ENCODE measurements around the gene IQCB1. TPM values are rescaled to one million over a fixed set of nuclear protein-coding genes. Genes with fewer than 3 reads are reported as not detected.

IQCB1 gene
- total and polyA plus RNA-seq, 2 experiments from 2014 or later, result 28.8 to 39.0 TPM

GRCh38 chr3:121800906-121801305, 34.0 kb downstream of the IQCB1 start:
- no peaks in the 10 kb centered on the region for H3K36me3 ChIP-seq (ENCODE audit: insufficient read depth)
- H3K4me3 Mint-ChIP-seq, result no peak overlapping the region
- no peaks in the 10 kb centered on the region for H4K20me1 ChIP-seq (replicated peaks; ENCODE audit: insufficient read depth)
- H3K27ac ChIP-seq (ENCODE audit: low read depth), result no peak overlapping the region
- H3F3A ChIP-seq (replicated peaks; ENCODE audit: low read depth), result no peaks in the 10 kb centered on the region
- no peaks in the 10 kb centered on the region for H3K9me3 Mint-ChIP-seq
- TF ChIP-seq POLR2AphosphoS5 (IDR thresholded peaks at IDR 0.05; ENCODE audit: low read depth) (no peak), ETS1 (IDR thresholded peaks at IDR 0.05) (no peak)
- no peaks in the 10 kb centered on the region for H3K4me1 ChIP-seq (ENCODE audit: insufficient read depth)
- H3K4me1 Mint-ChIP-seq, result no peaks in the 10 kb centered on the region
- H2AFZ ChIP-seq, result no peak overlapping the region
- H3K27me3 Mint-ChIP-seq (ENCODE audit: insufficient read depth, low read depth, poor library complexity), result no peaks in the 10 kb centered on the region
- H3K9me2 ChIP-seq (ENCODE audit: insufficient read depth), result no peaks in the 10 kb centered on the region
- ATAC-seq, result no peak
- H3K36me3 Mint-ChIP-seq (ENCODE audit: low read depth), result peaks cover 11% of the 10 kb centered on the region; the same call in 1 of the 3 replicates
- H3K79me2 ChIP-seq (replicated peaks; ENCODE audit: insufficient read depth), result no peaks in the 10 kb centered on the region
- H3K4me3 ChIP-seq, result no peak overlapping the region
- no peaks in the 10 kb centered on the region for H3K27me3 ChIP-seq (ENCODE audit: insufficient read depth)
- H3K4me2 ChIP-seq, result no peak overlapping the region
- no peak for DNase-seq (ENCODE audit: low spot score)
- no peak overlapping the region for H3K27ac Mint-ChIP-seq

GRCh38 chr3:121796970-121797369, 37.9 kb downstream of the IQCB1 start:
- Mint-ChIP-seq H3K4me1 (no peaks in the 10 kb centered on the region), H3K27me3 (ENCODE audit: insufficient read depth, low read depth, poor library complexity) (no peaks in the 10 kb centered on the region), H3K27ac (no peak overlapping the region), H3K4me3 (no peak overlapping the region), H3K36me3 (ENCODE audit: low read depth) (peaks cover 8% of the 10 kb centered on the region; the same call in 2 of the 3 replicates), H3K9me3 (no peaks in the 10 kb centered on the region)
- Histone ChIP-seq H3K27me3 (ENCODE audit: insufficient read depth) (no peaks in the 10 kb centered on the region), H2AFZ (no peak overlapping the region), H3K27ac (ENCODE audit: low read depth) (no peak overlapping the region), H3K4me2 (no peak overlapping the region), H3K4me3 (no peak overlapping the region), H3F3A (replicated peaks; ENCODE audit: low read depth) (no peaks in the 10 kb centered on the region), H3K4me1 (ENCODE audit: insufficient read depth) (no peaks in the 10 kb centered on the region), H4K20me1 (replicated peaks; ENCODE audit: insufficient read depth) (no peaks in the 10 kb centered on the region), H3K79me2 (replicated peaks; ENCODE audit: insufficient read depth) (no peaks in the 10 kb centered on the region), H3K9me2 (ENCODE audit: insufficient read depth) (no peaks in the 10 kb centered on the region), H3K36me3 (ENCODE audit: insufficient read depth) (0 out of 2 replicates have a peak, but pooled peaks cover 3% of the 10 kb centered on the region)
- DNase-seq (ENCODE audit: low spot score) (no peak), ATAC-seq (no peak)
- no peak for TF ChIP-seq CTCF (conservative IDR thresholded peaks at IDR 0.05; ENCODE audit: low read depth in 2 of 2)
- TF ChIP-seq POLR2AphosphoS5 (IDR thresholded peaks at IDR 0.05; ENCODE audit: low read depth), result no peak
- no peak for TF ChIP-seq EZH2phosphoT487 (IDR thresholded peaks at IDR 0.05; ENCODE audit: unreplicated experiment)
- no peak for TF ChIP-seq ZNF462 (CRISPR knock-in tag; IDR thresholded peaks at IDR 0.05)
- TF ChIP-seq ETS1 (IDR thresholded peaks at IDR 0.05), result no peak
- no peak for TF ChIP-seq NANOG (IDR thresholded peaks at IDR 0.05; ENCODE audit: borderline replicate concordance)
- TF ChIP-seq REST (IDR thresholded peaks at IDR 0.05; ENCODE audit: unreplicated experiment), result no peak
